NK-92 (cell line): Measurements from ENCODE around the gene HIVEP3.

Source experiments
- DNase-seq: peaks from one replicate; lab custom pipeline; 2025; ENCODE audit not compliant: unreplicated experiment; lab: John Stamatoyannopoulos, UW

Gene HIVEP3

DNA sequence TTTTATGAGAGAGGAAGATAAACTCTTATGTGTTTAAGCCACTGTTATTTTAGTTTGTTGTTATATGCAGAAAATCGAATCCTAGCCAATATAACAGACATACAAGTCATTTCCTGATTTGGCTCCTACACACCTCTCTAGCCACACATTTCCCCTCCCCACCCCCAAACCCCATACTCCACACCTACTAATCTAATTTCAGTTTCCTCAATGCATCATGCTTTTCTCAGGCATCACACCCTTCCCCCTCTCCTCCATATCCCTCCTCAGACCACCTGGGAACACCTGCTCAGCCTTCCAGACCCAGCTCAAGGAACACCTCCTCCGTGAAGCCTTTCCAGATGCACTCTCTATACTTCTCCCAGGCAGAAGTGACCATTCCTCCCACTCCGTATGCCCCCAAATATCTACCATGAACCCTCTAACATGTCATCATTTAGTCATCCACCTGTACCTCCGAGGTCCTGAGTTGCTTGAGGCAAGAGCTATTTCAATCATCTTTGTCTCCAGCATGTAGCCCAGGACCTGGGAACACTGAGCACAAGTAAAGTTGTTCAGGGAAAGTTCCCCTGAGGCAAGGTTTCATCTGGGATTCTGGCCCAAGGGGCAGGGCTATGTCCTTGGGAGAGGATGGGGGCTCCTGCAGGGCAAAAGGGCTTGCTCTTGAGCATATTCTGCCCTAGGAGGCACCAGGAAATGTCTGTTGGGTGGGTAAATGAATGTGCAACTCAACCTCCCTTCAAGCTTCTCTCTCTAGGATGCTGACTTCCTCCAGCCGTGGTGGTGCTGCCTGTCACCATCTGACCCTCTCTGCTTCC lies 126.8 kb downstream of the HIVEP3 start:
- no peak for DNase-seq

DNA sequence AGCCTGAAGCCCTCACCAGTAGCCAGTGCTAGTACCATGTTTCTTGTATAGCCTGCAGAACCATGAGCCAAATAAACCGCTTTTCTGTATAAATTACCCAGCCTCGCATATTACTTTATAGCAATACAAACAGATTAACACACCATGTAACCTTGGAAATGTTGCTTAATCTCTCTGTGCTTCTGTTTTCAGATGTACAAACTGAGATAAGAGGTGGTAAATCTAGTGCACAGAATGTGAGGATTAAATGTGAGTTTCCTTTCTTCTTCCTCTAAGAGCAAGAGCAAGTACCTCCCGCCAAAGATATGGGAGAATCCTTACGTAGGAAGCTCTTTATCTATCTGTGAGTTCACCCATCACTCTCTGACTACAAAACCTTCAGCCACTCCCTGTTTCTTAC lies 128.4 kb downstream of the HIVEP3 start:
- no peak for DNase-seq

GRCh38 chr1:41789661-41790330 lies 128.9 kb downstream of the HIVEP3 start:
- no peak for DNase-seq

GRCh38 chr1:41788427-41788826 lies 130.3 kb downstream of the HIVEP3 start:
- DNase-seq = no peak

GRCh38 chr1:41784531-41785274 lies 134.0 kb downstream of the HIVEP3 start:
- DNase-seq = no peak

- no peak for DNase-seq
Observed at GRCh38 chr1:41783189-41783639, 135.5 kb downstream of the HIVEP3 start.

GRCh38 chr1:41780916-41781315 lies 137.8 kb downstream of the HIVEP3 start:
- no peak for DNase-seq

GRCh38 chr1:41780322-41780721 lies 138.4 kb downstream of the HIVEP3 start:
- no peak for DNase-seq

GRCh38 chr1:41779360-41779759 lies 139.4 kb downstream of the HIVEP3 start:
- DNase-seq = no peak

- no peak for DNase-seq
Observed at GRCh38 chr1:41777695-41778094, 141.0 kb downstream of the HIVEP3 start.

- DNase-seq = no peak
Observed at GRCh38 chr1:41776891-41777441, 141.8 kb downstream of the HIVEP3 start.

DNA sequence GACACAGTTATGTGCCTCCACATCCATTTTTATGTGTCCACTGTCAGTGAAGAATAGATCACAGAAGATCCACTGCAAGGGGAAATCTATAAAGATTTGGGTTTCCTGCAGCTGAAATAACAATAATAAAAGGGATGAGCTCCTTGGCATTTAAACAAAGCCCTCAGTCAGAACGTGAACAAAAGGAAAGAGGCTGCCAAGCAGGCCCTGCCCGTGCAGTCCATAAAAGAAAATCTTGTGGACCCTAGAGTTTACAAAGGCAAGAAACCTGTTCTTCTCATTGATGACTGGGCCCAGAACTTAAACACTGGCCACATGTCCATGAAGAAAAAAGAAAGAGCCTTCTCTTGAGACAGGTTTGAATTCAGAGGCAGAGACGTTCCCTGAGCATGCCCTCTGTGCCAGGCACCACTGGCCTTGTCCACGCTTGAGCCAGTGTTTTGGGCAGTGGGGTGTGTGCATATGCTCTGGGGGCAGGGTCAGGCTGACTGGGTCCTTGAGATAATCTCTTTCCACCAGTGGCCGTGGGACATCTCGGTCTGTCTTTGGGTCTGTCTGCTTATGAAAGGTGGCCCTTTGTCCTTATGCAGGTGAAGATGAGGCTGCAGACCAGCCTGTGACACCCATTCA lies 142.7 kb downstream of the HIVEP3 start:
- no peak for DNase-seq

GRCh38 chr1:41774471-41774990 lies 144.2 kb downstream of the HIVEP3 start:
- DNase-seq = no peak

GRCh38 chr1:41773842-41774241 lies 144.9 kb downstream of the HIVEP3 start:
- DNase-seq = no peak

- no peak for DNase-seq
Observed at GRCh38 chr1:41773144-41773591, 145.6 kb downstream of the HIVEP3 start.

- no peak for DNase-seq
Observed at GRCh38 chr1:41769068-41769467, 149.7 kb downstream of the HIVEP3 start.

DNA sequence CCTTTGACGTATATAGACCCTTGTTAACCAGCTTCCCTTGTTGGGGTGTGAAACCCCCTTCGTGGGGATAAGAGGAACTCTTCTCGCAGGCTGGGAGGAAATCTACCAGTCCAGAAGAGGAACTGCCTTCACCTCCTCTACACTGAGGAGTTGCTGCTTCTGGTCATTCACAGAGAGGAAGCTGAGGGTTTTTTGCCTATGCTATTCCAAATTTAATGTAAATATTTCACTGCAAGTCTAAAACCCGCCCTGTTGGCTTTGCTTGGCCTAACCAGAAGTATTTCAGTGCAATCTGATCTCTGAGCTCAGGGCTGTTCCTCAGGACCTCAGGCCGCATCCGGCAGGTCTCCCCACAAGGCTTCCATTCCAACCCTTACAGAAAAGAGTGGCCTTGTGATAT lies 150.1 kb downstream of the HIVEP3 start:
- no peak for DNase-seq

DNA sequence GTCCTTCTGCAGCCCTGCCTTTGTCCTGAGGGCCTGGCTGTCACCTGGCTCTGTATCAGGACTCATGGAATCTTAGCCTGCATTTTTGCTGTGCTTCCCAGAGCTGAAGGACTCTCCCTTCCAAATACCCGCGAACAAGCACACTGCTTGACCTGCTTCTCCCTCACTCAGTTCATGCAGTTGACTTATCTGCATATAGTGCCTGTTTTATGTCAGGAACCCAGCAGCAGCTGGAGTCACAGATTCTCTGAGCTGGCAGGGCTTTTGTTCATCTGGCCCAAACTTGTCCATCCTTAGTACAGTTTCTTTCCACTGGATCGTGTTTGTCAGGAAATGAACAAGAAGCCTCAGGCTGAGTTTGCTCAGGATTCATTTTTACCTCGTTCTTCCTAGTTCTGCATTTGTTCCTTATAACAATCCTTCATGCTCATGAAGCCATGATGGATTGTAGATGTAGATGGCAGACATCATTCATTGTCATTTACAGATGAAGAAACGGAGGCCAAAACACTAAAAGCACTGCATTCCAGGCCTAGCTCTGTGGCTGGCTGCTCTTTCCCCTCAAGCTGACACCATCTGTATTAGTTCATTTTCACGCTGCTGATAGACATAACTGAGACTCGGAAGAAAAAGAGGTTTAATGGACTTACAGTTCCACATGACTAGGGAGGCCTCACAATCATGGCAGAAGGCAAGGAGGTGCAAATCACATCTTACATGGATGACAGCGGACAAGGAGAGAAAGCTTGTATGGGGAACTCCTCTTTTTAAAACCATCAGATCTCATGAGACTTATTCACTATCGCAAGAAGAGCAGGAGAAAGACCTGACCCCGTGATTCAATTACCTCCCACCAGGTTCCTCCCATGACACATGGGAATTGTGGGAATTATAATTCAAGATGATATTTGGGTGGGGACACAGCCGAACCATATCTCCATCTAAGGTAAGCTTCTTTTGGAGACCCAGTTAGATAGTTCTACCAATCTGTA lies 150.9 kb downstream of the HIVEP3 start:
- DNase-seq = no peak

DNA sequence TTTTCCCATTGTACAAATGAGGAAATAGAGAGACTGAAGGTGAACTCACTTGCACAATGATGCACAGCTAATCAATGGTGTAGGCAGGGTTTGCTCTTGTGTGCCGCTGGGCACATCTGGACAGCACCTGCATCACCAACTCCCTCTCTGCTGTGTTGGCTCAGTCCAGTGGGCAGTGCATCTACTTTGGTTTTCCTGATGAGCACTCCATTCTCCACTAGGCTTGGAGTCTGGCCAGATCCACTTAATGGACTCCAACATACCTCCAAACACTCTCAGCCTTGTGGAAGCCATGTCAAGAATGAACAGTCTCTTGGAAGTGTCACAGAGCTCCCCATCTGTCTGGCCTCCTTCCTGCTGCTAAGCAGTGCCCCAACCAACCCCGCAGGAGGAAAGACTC lies 152.2 kb downstream of the HIVEP3 start:
- no peak for DNase-seq
